Stimulated activated naive CD4-positive, alpha-beta T cell treated with Interleukin-2 at 50 U/mL for 16 hours (primary cell): ENCODE measurements around the gene RNASEL.
"Not testable (repeated sequence)": the region's sequence is repeated elsewhere in the genome, so short reads cannot be mapped to it uniquely, and the experiment has no call there.

Experiments
- DNase-seq: peaks from one replicate; lab custom pipeline; 2025; lab: John Stamatoyannopoulos, UW

Gene RNASEL

DNA sequence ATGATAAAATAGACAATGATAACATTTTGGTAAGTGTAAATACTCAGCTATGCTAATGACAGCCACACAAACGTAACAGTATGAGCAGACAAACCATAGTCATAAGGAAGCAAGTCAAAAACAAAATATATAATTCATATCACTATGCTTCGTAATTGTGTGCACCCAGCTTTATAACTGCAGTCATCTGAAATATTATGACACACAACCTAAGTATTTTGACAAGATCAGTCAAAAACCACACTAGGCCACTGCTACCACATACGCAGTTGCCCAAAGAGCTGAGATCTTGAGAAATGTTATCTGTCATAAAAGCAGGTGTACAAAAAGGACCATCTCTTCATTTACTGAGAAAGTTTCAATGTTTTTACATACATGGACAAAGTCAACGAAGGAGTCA is 26.0 kb downstream of the RNASEL start:
- DNase-seq, result no peak

DNA sequence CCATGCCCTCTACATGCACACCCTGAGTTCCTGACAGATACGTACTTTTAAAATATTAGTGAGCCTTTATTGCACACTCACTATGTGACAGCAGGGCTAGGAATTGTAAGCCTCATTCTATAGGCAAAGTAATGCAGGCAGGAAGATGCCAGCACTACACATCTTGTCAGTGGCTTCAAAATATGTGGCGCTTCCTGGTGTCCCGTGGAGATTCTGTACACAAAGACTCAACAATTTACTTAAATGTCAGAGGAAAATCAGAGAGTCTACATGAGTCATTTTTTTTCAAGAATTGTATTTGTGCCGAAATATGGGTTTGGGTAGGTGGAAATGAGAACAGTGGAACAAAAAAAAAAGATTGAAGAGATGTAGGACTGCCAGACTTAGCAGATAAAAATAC is 27.6 kb downstream of the RNASEL start:
- no peak for DNase-seq

- no peak for DNase-seq
These were observed 28.6 kb downstream of the RNASEL start for GRCh38 chr1:182560392-182560984.

GRCh38 chr1:182556279-182556678 is 32.8 kb downstream of the RNASEL start:
- no peak for DNase-seq

DNA sequence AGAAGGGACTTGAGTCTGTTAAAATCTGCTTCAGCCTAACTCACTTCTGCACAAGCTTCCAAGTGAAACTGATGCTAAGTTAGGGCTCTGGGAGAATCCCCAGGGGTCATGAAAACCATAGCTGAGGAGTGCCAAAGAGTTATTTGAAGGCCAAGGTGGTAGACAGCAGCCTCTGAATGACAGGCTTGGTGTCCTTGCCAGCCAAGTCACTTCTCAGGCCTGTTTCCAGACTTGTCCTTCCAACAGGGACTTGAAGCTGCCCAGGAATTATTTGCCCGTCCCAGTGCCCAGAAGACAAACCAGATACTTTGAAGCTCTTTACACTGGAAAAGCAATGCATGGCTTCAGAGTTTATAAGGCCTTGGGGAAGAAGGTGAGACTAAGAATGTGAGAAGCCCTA is 33.6 kb downstream of the RNASEL start:
- no peak for DNase-seq

- DNase-seq, result no peak
These were observed 36.5 kb downstream of the RNASEL start for GRCh38 chr1:182552527-182552926.

GRCh38 chr1:182549811-182550210 is 39.2 kb downstream of the RNASEL start:
- DNase-seq, result no peak

- DNase-seq, result no peak
These were observed 39.7 kb downstream of the RNASEL start for GRCh38 chr1:182549346-182549745.

- no peak for DNase-seq
These were observed 55.2 kb downstream of the RNASEL start for GRCh38 chr1:182533896-182534295.

GRCh38 chr1:182528206-182528605 is 60.9 kb downstream of the RNASEL start:
- not testable (repeated sequence) for DNase-seq

- DNase-seq, result no peak
These were observed 61.4 kb downstream of the RNASEL start for GRCh38 chr1:182527680-182528079.

DNA sequence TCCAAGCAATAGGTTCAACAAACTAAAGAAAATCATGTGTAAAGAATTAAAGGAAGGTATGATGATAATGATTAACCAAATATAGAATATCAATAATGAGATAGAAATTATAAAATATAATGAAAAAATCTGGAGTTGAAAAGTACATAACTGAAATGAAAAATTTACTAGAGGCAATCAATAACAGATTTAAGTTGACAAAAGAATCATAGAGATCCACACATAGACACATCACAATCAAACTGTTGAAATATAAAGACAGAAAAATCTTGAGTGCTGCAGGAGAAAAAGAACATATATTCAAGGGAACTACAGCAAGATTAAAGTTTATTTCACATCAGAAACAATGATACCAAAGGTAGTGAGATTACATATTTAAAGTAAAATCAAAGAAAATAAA is 63.7 kb downstream of the RNASEL start:
- DNase-seq, result no peak
